DOHH2 (cell line): Measurements from ENCODE around the gene SRGAP2C.
"Not testable (repeated sequence)": the region's sequence is repeated elsewhere in the genome, so short reads cannot be mapped to it uniquely, and the experiment has no call there.

Experiments used
- H3F3A ChIP-seq: fragments of 200-600 bp; sonication (generic), shearing (Covaris generic); 2 replicates; pipeline ENCODE4 v1.6.0; 2016; ENCODE audit warnings: antibody characterized with exemption, mild to moderate bottlenecking; ENCODE audit not compliant: control insufficient read depth, insufficient read depth
- H3K27ac ChIP-seq: fragments of 200-600 bp; sonication (generic); 2 replicates; pipeline ENCODE4 v1.5.1; 2014; ENCODE audit warnings: low read depth, mild to moderate bottlenecking, low read length, moderate library complexity
- H3K27me3 ChIP-seq: fragments of 200-600 bp; sonication (generic); 2 replicates; pipeline ENCODE4 v1.6.1; 2014; ENCODE audit warnings: mild to moderate bottlenecking, low read length, mixed read lengths; ENCODE audit not compliant: control insufficient read depth
- H3K36me3 ChIP-seq: fragments of 200-600 bp; sonication (generic); 2 replicates; pipeline ENCODE4 v1.6.1; 2014; ENCODE audit warnings: mild to moderate bottlenecking, low read length, moderate library complexity, mixed read lengths; ENCODE audit not compliant: control insufficient read depth
- H3K4me1 ChIP-seq: fragments of 200-600 bp; sonication (generic); 2 replicates; pipeline ENCODE4 v1.6.1; 2014; ENCODE audit warnings: mild to moderate bottlenecking, low read length, mixed read lengths; ENCODE audit not compliant: control insufficient read depth
- H3K4me2 ChIP-seq: fragments of 200-600 bp; sonication (generic); 2 replicates; pipeline ENCODE4 v1.6.0; 2014; ENCODE audit warnings: mild to moderate bottlenecking, low read length, moderate library complexity
- H3K4me3 ChIP-seq: fragments of 200-600 bp; sonication (generic); 2 replicates; pipeline ENCODE4 v1.5.1; 2014; ENCODE audit warnings: mild to moderate bottlenecking, low read length, mixed read lengths
- H3K79me2 ChIP-seq: fragments of 200-600 bp; sonication (generic); 2 replicates; pipeline ENCODE4 v1.6.1; 2014; ENCODE audit warnings: mild to moderate bottlenecking, low read length, mixed read lengths; ENCODE audit not compliant: control insufficient read depth
- H3K9me2 ChIP-seq: fragments of 200-600 bp; sonication (generic); replicated peaks from 2 replicates; pipeline ENCODE4 v1.6.1; 2014; ENCODE audit warnings: mild to moderate bottlenecking, low read length, mixed read lengths; ENCODE audit not compliant: control insufficient read depth
- H3K9me3 ChIP-seq: fragments of 200-600 bp; sonication (generic); 2 replicates; pipeline ENCODE4 v1.6.1; 2014; ENCODE audit warnings: antibody characterized with exemption, low read length, mixed read lengths; ENCODE audit not compliant: control insufficient read depth, insufficient read depth
- H4K20me1 ChIP-seq: fragments of 200-600 bp; sonication (generic); 2 replicates; pipeline ENCODE4 v1.6.0; 2014; ENCODE audit warnings: low read depth, mild to moderate bottlenecking, antibody characterized with exemption, low read length, moderate library complexity; ENCODE audit not compliant: control insufficient read depth, insufficient read depth

The SRGAP2C gene

GRCh38 chr1:121332141-121332540, 147.4 kb downstream of the SRGAP2C start:
- not testable (repeated sequence) for H3K4me3 ChIP-seq, H3F3A ChIP-seq

DNA sequence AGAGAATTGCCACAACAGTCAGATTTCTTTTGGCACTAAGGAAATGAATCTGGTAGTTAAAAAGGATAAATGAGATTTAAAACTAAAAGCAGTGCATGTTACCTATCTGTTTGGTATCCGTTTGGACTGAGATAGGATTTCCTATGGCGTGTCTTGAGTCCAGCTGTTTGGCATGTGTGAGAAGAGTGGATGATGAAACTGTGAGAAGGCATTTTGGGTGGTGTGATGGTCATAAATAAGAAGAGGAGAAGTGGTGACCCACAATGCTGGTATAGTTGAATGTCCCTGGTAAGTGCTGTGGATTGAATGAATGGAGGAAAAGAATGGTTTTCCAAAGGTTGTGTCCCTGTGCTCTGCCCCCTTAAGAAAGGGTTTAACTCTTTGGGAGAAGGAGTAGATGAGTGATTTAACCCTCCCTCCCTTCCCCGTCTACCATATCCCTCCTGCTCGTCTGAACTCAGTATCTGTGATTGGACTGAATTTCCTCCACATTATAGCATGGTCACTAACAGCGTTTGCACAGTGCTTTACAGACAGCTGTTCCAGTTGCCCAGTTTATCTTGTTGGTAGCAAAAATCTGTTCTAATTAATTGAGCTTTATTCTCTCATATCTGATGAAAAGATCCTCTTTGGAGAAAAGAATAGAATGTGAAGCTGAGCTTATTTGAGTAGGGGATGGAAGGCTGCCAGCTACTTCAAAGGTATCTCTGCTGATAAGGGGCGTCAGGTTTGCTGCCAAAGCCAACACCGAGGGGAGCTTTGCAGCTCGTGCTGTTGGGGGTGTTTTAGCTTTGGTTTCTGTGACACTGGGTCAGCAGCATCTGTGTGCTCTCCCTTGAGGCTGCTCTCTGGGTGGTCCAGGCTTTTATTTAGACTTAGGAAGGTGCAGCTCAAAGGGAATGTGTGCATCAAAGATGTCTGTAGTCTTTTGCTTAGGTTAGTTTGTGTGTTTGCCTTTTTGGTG, 148.1 kb downstream of the SRGAP2C start:
- not testable (repeated sequence) for H3K4me1 ChIP-seq, H3F3A ChIP-seq, H3K9me2 ChIP-seq, H3K27me3 ChIP-seq, H3K36me3 ChIP-seq, H3K27ac ChIP-seq, H3K4me3 ChIP-seq, H3K9me3 ChIP-seq, H3K4me2 ChIP-seq, H4K20me1 ChIP-seq, H3K79me2 ChIP-seq

More at GRCh38 chr1:121332141-121332540, 147.4 kb downstream of the SRGAP2C start:
- not testable (repeated sequence) for H3K4me2 ChIP-seq, H3K4me1 ChIP-seq, H3K27me3 ChIP-seq, H3K79me2 ChIP-seq, H3K27ac ChIP-seq, H3K9me2 ChIP-seq, H4K20me1 ChIP-seq, H3K36me3 ChIP-seq, H3K9me3 ChIP-seq

DNA sequence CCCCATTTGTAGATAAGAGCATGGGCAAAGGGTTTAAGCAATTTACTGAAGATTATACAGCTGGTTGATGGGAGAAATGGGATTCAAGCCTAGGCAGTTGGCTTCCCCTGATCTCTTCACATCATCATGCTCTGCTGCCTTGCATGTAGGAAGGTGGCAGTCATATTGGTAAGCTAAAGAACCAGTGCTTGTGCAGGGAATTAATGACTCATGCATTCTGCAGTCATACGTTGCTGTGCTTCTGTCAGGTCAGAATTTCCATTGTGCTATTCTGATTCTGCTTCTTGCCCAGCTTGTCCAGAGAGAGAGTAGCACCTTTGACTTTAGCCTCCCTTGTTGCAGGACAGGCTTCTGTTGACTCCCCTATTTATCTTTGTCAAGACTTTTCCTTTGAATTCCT, 153.2 kb downstream of the SRGAP2C start:
- not testable (repeated sequence) for H3K9me2 ChIP-seq, H3K9me3 ChIP-seq

DNA sequence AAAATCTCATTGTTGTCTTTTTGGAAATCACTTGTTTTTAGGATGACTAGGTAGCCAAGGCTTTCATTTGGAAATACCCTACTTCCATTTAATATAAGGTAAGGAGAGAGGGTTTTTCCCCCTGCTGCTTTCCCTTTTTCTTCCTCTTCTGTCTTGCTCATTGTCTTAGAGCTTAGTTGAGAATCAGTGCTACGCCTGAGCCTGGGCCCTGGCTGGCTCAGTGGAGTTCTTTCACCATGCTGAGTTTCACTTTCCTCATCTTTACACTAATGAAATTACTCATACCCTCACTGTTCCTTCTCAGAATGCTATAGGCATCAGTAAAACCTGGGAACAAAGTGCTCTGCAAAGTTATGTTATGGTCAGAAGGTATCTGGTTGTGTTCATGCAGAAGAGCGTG, 154.8 kb downstream of the SRGAP2C start:
- not testable (repeated sequence) for H3K4me2 ChIP-seq, H3K9me2 ChIP-seq, H3K36me3 ChIP-seq, H3K79me2 ChIP-seq, H3F3A ChIP-seq, H3K27ac ChIP-seq, H4K20me1 ChIP-seq, H3K27me3 ChIP-seq, H3K4me3 ChIP-seq, H3K4me1 ChIP-seq, H3K9me3 ChIP-seq

More for the DNA sequence above, 153.2 kb downstream of the SRGAP2C start:
- H3K27ac ChIP-seq, H4K20me1 ChIP-seq, H3K4me1 ChIP-seq, H3K4me2 ChIP-seq, H3F3A ChIP-seq, H3K79me2 ChIP-seq, H3K27me3 ChIP-seq, H3K36me3 ChIP-seq, H3K4me3 ChIP-seq: not testable (repeated sequence)

GRCh38 chr1:121343311-121343906, 158.6 kb downstream of the SRGAP2C start:
- H3K4me1 ChIP-seq, H3K27me3 ChIP-seq, H3K36me3 ChIP-seq, H3K4me2 ChIP-seq, H3K79me2 ChIP-seq, H3F3A ChIP-seq, H3K9me3 ChIP-seq, H4K20me1 ChIP-seq, H3K9me2 ChIP-seq, H3K27ac ChIP-seq, H3K4me3 ChIP-seq: not testable (repeated sequence)

- not testable (repeated sequence) for H4K20me1 ChIP-seq, H3K79me2 ChIP-seq, H3K4me1 ChIP-seq, H3K4me3 ChIP-seq, H3K27ac ChIP-seq, H3K4me2 ChIP-seq, H3K9me3 ChIP-seq, H3K36me3 ChIP-seq, H3K27me3 ChIP-seq, H3K9me2 ChIP-seq, H3F3A ChIP-seq
These were observed 159.6 kb downstream of the SRGAP2C start for GRCh38 chr1:121344355-121344754.

DNA sequence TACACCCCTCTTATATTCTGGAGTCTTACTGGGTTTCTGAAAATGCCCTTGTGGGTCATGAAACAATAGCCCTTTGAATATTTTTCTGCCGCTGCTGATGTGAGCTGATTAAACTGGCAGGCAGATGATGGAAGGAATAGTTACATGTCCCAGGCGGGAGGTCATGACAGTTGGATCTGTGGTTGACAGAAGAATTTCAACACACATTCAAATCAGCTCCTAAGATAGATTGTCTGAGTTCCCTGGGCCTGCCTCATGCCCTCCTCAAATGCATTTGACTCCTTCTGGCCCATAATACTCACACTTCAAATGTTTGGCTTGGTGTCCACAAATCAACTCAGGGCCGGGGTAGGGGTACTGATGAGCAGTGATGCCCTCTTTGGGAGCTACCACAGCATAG, 161.9 kb downstream of the SRGAP2C start:
- H3K4me3 ChIP-seq, H3K27me3 ChIP-seq, H3K79me2 ChIP-seq, H3K36me3 ChIP-seq, H3K9me3 ChIP-seq, H3F3A ChIP-seq, H4K20me1 ChIP-seq, H3K9me2 ChIP-seq, H3K4me1 ChIP-seq, H3K27ac ChIP-seq, H3K4me2 ChIP-seq: not testable (repeated sequence)

DNA sequence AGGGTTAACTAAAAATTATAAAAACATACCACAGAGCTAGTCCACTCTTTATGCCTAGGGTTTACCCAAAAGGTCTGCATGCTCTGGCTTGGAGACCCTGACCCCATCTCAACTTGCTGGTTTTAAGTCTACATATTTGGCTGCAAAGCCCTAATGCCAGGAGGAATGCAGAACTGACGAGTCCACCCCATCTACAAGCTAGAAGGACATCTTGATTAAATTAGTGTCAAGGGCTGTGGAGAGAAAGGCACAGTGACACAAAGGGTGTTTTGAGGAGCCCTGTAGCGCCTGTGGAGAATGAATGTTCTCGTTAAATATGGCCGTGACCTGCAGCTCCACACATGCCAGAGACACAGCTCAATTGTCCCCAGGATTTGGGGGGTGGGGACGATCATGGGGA, 162.7 kb downstream of the SRGAP2C start:
- not testable (repeated sequence) for H3K4me1 ChIP-seq, H3K27ac ChIP-seq, H3K9me3 ChIP-seq, H3K36me3 ChIP-seq, H3K4me3 ChIP-seq, H3K4me2 ChIP-seq, H3F3A ChIP-seq, H4K20me1 ChIP-seq, H3K9me2 ChIP-seq, H3K27me3 ChIP-seq, H3K79me2 ChIP-seq
